GM21423 (cell line): Measurements from ENCODE around the gene IRF2.

ENCODE experiments used
- ATAC-seq: cut with Tn5 transposase; IDR thresholded peaks from one replicate; pipeline ENCODE4 v1.9.1; 2021; ENCODE audit warnings: mild to moderate bottlenecking, moderate library complexity; ENCODE audit not compliant: unreplicated experiment

Gene IRF2

DNA sequence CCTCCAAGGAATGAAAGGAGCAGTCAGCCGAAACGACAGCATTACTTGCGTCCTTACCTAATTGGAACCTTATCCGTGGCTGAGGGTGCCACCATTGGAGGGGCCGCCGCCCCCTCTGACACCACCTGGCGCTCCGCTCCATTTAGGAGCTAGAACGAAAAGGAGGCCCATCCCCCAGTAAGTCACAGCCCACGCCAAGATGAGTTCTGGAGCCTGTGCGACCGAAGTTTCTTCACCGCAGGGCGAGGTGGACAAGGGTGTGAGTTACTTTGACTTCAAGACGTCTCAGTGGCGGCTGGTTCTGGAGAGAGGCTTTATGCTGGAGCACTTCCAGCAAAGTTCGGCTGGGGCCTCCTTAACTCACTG is 729 bp upstream of the IRF2 start:
- ATAC-seq, result peak; percentile 2

DNA sequence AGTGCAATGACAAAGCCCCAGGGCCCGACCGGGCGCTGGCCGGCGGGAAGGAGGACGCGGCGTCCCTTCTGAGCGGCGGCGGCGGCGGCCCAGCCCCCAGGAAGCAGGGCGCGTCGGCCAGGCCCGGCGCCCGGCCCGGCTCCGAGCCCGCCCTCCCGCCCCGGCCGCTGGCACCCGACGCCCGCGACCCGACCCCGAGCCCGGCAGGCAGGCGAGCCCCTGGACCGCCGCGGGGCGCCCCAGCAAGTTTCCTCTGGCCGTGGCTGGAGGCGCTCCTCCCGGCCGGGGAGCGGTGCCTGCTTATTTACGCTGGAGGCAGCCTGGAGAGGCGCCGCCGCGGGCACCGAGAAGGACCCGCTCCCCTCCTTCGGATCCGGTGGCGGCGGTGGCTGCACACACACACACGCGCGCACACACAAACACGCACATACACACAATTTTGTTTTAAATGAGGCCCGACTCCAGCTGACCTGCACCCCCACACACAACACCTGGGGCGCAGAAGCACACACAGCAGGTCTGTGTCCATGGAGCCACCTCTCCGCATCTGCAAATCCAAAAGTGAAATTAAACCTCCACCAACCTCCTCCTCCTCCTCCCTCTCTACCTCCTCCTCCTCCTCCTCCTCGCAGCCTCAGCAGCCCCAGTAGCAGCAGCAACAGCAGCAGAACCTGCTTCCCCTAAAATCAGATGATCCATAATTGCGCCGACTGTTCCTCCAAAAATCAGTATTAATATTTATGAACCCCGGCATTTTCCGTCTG is 669 bp downstream of the IRF2 start:
- ATAC-seq, result no peak

DNA sequence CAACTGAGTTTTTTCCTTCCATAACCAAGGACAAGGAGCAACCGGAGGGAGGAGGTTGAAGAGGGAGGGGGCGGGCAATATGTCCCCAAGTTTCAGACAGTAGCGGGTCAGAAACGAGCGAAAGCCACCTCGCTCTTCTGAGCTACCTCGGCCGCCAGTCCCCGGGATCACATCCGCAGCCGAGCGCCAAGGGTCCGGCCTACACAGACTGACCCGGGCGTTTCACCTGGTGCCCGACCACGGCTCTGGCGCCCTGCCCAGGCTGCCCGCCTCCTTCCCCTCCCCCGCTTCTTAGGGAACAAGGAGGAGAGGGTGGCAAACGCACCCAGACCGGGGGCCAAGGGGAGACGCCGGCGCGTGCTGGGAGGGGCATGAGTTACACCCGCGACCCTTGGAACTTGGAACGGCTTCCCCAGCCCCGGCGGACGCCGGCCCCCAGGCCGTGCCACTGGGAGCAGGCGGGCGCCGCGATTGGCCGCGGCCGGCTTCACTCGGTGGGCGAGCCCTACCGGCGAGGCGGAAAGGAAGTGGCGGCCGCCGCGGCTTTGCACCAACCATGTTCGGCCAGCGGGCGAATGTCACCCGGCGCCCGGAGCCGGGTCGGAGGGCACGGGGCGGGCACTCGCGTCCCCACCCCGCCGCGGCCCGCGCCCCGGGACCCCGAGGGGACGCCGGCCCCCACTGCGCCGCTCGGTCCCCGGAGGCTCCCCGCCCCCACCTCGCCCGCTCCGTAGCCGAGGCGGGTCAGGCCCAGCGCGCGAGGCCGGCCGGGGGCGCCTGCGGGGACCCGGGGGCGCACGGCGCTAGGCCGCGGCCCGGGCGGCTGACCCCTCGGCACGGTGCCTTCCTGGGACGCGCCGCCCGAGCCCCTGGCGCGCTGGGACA is 1.5 kb downstream of the IRF2 start:
- ATAC-seq, result peak; percentile 26

DNA sequence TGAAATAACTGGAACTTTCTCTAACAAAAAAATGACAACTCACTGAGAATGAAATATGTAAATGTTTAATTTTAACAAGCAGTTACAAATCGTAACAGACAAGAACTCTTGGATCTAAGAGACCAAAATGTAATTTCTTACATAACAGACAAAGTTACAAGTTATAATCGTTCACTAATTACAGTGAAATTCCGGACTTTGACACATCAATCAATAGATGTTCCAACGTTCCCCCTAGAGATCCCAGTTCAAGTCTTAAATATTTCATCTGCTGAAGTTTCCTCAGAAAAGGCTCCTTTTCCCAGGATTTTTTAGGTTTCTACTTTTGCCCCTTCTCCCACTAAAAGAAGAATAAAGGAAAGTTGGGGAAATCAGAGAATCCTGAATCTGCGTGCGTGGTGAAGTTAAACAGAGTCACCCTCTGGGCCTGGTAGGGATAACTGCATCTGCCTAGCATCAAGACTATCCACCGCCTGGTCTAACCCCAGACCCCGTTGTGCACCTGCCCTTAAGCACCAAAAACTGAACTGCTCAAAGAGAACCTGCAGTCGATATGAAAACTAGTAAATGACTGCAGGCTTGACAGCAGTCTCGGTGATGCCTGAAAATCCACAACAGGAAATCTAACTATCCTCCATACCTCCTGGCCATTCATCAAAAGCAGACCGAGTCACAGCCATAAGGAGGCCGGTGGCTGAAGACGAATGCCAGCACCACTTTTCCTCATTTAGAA is 2.3 kb downstream of the IRF2 start:
- ATAC-seq, result no peak

DNA sequence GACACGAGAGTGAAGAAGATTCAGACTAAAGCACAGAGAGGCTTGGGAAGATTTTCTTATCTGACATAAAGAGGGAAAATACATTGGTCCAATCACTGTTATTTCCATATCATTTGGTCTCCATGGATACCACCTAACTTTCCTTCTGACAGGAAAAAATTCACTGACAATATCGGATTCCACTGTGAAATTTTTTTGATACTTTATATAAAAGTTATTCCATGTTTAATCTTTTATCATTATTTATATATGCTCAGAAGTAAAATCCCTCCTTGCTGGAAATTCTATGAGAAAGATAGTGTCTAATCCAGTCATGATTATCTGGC is 3.6 kb downstream of the IRF2 start:
- no peak for ATAC-seq

DNA sequence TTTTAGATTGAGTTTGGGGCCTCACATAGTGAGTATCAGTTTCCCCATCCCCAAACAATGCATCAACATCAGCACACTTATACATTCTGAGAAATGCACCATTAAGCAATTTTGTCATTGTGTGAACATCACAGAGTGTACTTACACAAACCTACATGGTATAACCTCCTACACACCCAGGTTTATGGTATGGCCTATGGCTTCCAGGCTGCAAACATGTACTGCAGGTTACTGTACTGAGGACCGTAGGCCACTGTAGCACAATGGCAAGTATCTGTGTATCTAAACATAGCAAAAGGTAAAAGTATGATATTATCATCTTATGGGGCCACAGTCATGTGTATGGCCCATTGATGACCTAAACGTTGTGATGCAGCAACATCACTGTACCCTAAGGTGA is 7.7 kb downstream of the IRF2 start:
- ATAC-seq, result no peak

DNA sequence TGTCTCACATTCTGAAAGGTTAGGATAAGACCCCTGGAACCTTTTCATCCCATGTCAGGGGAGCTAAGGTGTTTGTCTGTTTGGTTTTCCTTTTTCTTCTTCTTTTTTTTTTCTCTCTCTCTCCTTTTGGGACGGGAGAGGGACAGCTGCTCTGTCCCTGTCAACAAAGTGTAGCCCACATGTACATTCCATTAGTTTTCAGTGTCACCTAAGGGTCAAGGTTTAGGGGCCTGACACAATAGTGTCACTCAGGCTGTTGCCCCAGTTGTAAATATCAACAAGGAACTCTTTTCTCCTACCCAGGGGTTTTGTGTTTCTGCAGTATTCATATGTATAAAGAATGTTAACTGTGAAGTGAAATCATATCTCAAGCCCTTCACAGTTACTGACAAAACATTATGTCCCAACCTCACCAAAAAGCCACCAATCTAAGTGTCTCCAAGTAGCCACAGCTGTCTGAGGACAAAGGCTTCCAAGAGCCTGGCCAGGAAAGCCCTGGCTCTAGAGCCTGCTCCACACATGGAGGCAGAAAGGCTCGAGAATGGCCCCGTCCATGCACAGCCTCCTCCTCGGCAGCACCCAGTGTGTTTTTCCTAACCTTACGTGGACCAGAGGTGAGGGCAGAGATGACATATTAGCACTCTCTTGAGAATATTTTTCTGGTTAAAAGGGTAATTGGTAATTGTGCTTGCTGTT is 9.4 kb downstream of the IRF2 start:
- ATAC-seq, result no peak

DNA sequence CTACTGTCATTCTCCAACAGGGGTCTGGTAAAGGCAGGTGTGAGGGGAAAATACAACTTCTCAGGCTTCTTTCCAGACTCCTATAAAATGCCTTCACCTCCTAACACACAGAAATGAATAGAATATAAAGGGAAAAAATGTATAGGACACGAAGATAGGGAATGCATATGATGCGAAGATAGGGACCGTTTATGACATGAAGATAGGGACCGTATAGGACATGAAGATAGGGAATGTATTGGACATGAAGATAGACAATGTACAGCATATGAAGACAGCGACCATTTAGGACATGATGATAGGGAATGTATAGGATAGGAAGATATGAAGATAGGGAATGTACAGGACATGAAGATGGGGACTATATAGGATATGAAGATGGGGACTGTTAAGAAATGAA is 10.5 kb downstream of the IRF2 start:
- no peak for ATAC-seq

DNA sequence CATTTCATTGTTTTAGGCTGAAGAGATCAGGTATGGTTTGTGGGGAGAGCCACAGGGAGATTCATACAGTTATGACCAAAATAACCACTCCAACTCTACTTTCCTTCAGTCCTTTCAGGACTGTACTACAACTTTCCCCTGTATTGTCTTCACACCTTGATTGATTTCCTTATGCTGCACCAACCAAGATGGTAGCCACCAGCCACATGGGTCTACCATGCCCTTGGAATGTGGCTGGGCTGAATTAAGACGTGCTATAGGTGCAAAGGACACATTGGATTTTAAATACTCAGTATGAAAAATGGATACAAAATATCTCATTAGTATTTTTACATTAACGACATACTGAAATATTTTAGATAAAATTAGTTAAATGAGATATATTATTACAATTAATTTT is 11.2 kb downstream of the IRF2 start:
- no peak for ATAC-seq

DNA sequence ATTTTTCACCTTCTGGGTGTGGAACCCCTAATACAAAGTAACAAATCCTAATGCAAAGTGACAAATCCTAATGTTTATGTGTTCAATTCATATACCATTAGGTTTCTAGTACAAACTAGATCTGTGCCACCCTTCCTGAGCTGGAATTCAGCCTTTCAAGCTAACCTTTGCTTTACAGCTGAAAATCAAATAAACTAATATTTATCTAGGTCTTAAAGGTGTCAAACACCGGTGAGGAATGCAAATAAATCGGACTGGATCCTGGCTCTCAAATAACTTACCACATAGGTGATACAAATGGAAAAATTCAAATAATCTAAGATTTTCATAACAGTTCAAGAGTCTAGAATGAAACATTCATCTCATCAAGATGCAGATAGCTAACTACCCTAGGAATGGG is 11.6 kb downstream of the IRF2 start:
- no peak for ATAC-seq

DNA sequence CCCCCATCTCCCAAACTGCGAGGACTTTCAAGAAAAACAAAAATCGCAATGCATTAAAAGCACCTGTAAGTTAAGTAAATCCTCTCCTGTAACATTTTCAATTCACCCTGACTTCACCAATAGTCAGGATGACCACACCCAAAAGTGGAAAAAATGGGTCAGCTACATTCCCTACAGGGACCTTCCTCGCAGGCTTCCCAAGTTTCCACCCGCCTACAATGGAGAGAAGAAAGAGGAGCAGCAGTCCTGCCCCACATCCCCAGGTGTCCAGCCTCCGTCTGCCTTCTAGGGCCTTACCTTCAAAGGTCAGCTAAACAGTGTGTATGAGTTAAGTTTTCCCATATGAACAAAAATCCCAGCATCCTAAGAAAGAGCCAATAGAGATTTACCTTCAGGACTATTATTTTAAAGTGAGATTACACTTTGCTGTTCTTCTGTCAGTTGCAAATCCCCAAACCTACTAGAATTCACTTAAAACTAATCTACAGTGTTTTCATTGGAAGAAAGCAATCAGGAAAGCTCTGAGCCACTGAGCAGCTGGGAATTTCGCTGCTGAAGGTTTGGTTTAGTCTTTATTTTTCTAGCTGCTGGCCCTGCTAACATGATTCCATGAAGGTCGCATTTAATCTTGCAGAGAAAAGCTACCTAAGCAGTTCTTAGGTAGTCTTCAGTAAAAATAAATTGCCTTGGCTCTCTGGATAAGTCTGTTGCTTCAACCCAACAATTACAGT is 12.5 kb downstream of the IRF2 start:
- no peak for ATAC-seq

DNA sequence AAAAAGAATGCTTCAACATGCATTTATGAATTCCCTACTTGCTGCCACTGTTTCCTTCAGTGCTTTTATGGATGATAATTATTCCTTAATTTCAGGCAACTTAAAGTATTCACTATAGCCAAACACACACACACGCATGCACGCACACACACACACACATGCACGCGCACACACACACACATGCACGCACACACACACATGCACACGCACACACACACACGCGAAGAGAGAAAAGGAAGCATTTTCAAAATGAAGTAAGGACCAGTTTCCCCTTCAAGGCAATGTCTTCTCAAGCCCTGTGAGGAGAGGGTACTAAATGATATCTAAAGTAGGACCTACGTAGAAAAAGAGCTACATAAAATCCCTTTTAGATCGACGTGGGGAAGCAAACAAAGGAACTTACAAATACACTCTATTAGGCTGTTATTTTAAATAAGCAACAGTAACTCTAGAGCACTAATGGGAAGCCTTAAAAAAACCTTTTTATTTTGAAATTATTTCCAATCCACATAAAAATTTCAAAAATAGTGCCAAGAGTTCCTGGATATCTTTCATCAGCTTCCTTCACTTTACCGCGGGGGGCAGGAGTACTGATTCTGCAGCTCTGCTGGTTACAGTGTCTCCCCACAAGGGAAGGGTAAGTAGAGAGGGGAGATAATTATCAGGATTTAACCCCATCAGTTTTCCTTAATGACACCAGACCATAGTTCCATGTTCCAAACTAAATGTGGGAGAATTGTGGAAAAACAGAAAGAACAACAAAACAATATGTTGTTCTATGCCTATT is 13.7 kb downstream of the IRF2 start:
- ATAC-seq, result no peak

DNA sequence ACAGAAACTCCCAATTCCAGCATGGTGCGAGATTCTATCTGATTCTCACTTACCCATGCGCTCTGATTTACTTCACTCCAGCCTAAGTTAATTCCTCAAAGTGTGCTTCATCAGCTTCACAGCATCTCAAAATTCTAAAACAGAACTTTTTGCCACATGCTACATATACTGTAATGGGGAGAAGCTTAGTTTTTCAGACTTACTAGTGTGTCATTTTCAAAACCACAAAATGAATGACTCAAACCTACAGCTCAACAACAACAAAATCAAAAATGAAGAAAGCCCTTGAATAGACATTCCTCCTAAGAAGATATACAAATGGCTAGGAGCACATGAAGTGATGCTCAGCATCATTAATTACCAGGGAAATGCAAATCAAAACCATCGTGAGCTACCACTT is 14.9 kb downstream of the IRF2 start:
- ATAC-seq, result no peak

DNA sequence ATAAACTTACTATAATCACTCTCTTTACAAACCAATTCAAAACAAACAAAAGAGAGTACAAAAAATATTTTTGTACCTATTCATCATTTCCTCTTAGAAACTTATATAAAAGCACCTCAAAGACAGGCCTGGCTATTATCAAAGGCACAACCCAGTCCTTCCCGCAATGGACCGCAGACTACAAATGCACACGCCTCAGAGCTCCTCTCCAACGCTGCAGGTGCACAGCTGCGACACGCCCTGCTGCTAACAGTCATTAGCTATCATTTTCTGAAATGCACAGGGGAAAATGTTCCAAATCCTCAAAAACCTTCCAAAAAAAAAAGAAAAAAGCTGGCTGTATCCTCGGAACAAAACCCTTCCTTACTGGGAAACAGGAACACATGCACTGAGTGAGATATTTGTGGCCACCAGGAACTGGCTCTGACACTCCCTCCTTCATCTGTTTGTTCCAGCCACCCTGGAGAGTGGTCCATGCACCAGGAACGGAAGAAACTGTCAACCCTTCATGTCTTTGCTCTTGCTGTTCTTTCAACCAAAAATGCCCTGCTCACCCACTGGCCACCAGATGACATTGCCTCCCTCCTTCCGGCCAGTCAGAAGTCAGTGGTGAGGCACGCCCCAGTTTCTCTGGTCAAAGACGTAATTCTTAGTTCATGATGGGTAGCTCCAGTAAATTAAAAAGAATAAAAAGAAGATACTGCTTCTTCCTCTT is 16.7 kb downstream of the IRF2 start:
- ATAC-seq, result peak; percentile 39

DNA sequence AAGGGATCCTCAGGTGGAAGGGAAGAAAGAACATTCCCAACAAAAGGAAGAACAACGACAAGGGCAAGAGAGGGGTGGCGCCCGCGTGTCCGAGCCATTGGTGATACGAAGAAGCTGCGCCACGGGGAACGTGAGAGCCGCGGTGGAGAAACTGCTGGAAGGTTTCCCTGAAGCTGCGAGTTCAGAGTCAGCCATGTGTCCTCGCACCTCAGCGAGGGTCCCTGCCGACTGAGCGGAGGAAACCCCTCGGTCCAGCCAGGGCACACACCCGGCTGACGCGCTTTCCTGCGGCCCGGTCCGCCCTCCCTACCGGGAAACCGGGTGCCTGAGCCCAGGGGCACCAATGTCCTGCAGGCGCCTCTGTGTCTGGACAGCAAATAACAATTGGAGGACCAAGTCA is 18.0 kb downstream of the IRF2 start:
- ATAC-seq, result no peak

DNA sequence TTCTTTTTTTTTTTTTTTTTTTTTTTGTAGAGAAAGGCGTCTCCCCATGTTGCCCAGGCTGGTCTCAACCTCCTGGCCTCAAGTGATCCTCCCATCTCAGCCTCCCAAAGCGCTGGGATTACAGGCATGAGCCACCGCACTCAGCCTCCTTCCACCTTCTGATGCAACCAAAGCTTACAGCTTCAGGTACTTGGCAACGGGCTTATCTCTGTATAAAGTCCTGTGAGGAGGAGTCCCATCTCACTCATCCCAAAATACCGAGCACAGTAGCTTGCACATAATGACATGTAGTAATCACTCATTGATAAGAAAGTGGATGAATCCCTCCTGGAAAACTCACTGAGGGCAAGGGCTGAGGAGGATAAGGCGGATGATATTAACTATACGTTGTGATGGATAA is 19.1 kb downstream of the IRF2 start:
- no peak for ATAC-seq

DNA sequence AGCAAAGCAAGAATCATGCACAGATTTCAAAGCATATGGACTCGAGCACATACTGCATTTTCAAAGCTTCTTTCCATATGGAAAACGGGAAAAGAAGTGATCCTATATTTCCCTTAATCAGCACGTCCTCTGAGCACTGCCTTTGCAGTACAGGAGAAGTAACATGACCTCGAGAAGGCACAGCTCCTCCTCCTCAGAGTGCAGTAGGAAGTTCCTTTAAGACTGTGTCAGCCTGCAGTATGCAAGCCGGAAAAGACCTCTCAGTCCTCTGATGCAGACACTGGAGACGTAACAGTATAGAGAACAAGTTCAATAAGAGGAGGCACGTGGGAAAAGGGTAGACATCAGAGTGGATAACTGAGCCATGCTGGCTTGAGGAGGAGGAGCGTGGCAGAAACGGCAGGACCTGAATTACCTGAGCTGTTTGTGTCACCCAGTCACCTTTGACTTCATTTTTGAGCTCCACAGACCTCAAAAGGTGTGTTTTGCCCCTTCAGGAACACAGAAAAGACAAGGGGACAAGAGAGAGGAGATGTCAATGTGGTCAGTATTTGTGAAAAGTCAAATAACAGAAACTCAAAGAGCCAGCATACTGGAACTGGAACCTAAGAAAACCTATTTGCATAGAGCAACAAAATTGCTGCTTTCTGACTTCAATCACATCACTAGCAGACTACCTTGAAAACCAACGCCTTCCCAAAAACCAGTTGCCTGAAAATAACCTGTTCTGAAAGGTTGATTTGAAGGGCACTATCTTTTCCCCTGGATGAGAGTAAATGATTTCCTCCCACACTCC is 20.8 kb downstream of the IRF2 start:
- ATAC-seq, result peak; percentile 51

DNA sequence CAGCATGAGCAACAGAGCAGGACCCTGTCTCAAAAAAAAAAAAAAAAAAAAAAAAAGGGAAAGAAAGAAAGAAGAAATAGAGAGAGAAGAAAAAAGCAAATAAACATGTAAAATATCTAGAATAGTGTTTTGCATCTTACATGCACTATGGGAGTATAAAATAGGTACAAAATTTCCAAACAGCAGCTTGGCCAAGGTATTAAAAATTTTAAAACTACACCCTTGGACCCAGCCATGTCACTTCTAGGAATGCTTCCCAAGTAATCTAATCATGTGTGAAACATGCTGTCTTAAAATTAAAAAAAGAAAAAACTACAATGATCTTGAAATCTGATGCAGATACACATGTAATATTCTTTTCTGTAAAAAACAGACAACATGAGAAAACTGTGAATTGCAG is 21.6 kb downstream of the IRF2 start:
- ATAC-seq, result no peak
